ENCODE results near the gene DNMT3L. TPM values are rescaled to one million over a fixed set of nuclear protein-coding genes. Genes with fewer than 3 reads are reported as not detected.
"Not testable (repeated sequence)": the region's sequence is repeated elsewhere in the genome, so short reads cannot be mapped to it uniquely, and the experiment has no call there.

Gene DNMT3L
- total and polyA plus RNA-seq, 7 experiments from 2014 or later: not detected

- no peaks in the 10 kb centered on the region for H3K9me3 ChIP-seq (ENCODE audit: control insufficient read depth in 2 of 3, low read length in 3 of 3)
- CTCF ChIA-PET: interaction anchor here (0.7 to 0.9 kb wide), 3 partner anchors 17 to 433 kb away, joined by 3 to 4 read pairs (median 3); no protein-coding TSS in a partner anchor
- peaks cover 0 to 34% (median 0%) of the 10 kb centered on the region in 3 experiments for H3K36me3 ChIP-seq (ENCODE audit: control insufficient read depth in 2 of 3, insufficient read depth in 3 of 3, low read length in 3 of 3)
- intact Hi-C loops (cut with micrococcal nuclease): loop anchor here in 1 of 2 donors (5.0 kb wide), 1 partner anchor 153 kb away; the partner anchor contains the start of gene LRRC3
- H3K4me3 ChIP-seq (ENCODE audit: low read length): no peak overlapping the region
- H3K4me1 ChIP-seq (ENCODE audit: control insufficient read depth in 2 of 2, insufficient read depth in 2 of 2, low read length in 2 of 2): peaks cover 19 to 40% of the 10 kb centered on the region in 2 donors
- Mint-ChIP-seq H3K36me3 (peaks cover 0 to 11% (median 0%) of the 10 kb centered on the region in 5 donors), H3K27me3 (no peaks in the 10 kb centered on the region), H3K4me3 (peak overlapping the region in 4 of 10 donors; percentile 80 to 88 (median 84)), H3K27ac (peak overlapping the region in 3 of 9 donors; percentile 40 to 86 (median 86)), H3K9me3 (peaks cover 0 to 2% (median 0%) of the 10 kb centered on the region in 11 donors), H3K4me1 (peaks cover 27 to 56% (median 41%) of the 10 kb centered on the region in 7 donors)
- H3K27me3 ChIP-seq (ENCODE audit: control insufficient read depth in 2 of 2, insufficient read depth in 2 of 2, low read length in 2 of 2): no peaks in the 10 kb centered on the region
- no peak for ATAC-seq
- DNase-seq: no peak
- H3K27ac ChIP-seq (ENCODE audit: low read depth, low read length): peak overlapping the region; percentile 39
- POLR2A ChIA-PET: interaction anchor here (0.6 to 3.5 kb wide), 2 partner anchors 35 to 73 kb away, joined by 3 to 14 read pairs; partner anchors contain the start of gene CFAP410
These were observed 42.4 kb upstream of the DNMT3L start for GRCh38 chr21:44304011-44304616.

- ATAC-seq (no peak), DNase-seq (no peak)
- no peaks in the 10 kb centered on the region for H3K27me3 Mint-ChIP-seq
- peaks cover 0 to 11% (median 0%) of the 10 kb centered on the region in 5 donors for H3K36me3 Mint-ChIP-seq
- no peak overlapping the region for H3K4me3 ChIP-seq (ENCODE audit: low read length)
- intact Hi-C loops (cut with micrococcal nuclease): loop anchor here in 1 of 2 donors (5.0 kb wide), 1 partner anchor 154 kb away; the partner anchor contains the start of gene LRRC3
- peak overlapping the region; percentile 69 to 88 (median 80) for H3K4me3 Mint-ChIP-seq
- H3K36me3 ChIP-seq (ENCODE audit: control insufficient read depth in 2 of 3, insufficient read depth in 3 of 3, low read length in 3 of 3): peaks cover 0 to 32% (median 0%) of the 10 kb centered on the region in 3 experiments
- peak overlapping the region; percentile 40 to 91 (median 85) for H3K27ac Mint-ChIP-seq
- H3K4me1 Mint-ChIP-seq: peaks cover 30 to 61% (median 44%) of the 10 kb centered on the region in 7 donors
- H3K27me3 ChIP-seq (ENCODE audit: control insufficient read depth in 2 of 2, insufficient read depth in 2 of 2, low read length in 2 of 2): no peaks in the 10 kb centered on the region
- peaks cover 22 to 42% of the 10 kb centered on the region in 2 donors for H3K4me1 ChIP-seq (ENCODE audit: control insufficient read depth in 2 of 2, insufficient read depth in 2 of 2, low read length in 2 of 2)
- CTCF ChIA-PET: interaction anchor here (0.7 kb wide), 1 partner anchor 432 kb away, joined by 3 read pairs; no protein-coding TSS in a partner anchor
- H3K9me3 Mint-ChIP-seq: peaks cover 0 to 2% (median 0%) of the 10 kb centered on the region in 11 donors
- no peaks in the 10 kb centered on the region for H3K9me3 ChIP-seq (ENCODE audit: control insufficient read depth in 2 of 3, low read length in 3 of 3)
- POLR2A ChIA-PET: interaction anchor here (0.6 to 3.5 kb wide), 3 partner anchors 36 to 73 kb away, joined by 3 to 14 read pairs (median 3); partner anchors contain the start of gene CFAP410
- peak overlapping the region; percentile 39 for H3K27ac ChIP-seq (ENCODE audit: low read depth, low read length)
These were observed 41.8 kb upstream of the DNMT3L start for GRCh38 chr21:44303490-44303981.

- intact Hi-C loops (cut with micrococcal nuclease): loop anchor here in 1 of 2 donors (5.0 kb wide), 1 partner anchor 155 kb away; the partner anchor contains the start of gene LRRC3
- ATAC-seq; DNase-seq; H3K4me3 ChIP-seq (ENCODE audit: low read length); H3K36me3 Mint-ChIP-seq; H3K27me3 ChIP-seq (ENCODE audit: control insufficient read depth in 2 of 2, insufficient read depth in 2 of 2, low read length in 2 of 2); H3K9me3 Mint-ChIP-seq; H3K27me3 Mint-ChIP-seq; H3K9me3 ChIP-seq (ENCODE audit: control insufficient read depth in 2 of 3, low read length in 3 of 3): not testable (repeated sequence)
- Mint-ChIP-seq H3K4me3 (peak overlapping the region; percentile 70 to 88 (median 80)), H3K4me1 (peaks cover 37 to 66% (median 46%) of the 10 kb centered on the region in 7 donors), H3K27ac (peak overlapping the region; percentile 39 to 86 (median 73))
- CTCF ChIA-PET: interaction anchor here (0.6 to 0.7 kb wide), 2 partner anchors 229 to 432 kb away, joined by 3 read pairs; no protein-coding TSS in a partner anchor
- Histone ChIP-seq H3K4me1 (ENCODE audit: control insufficient read depth in 2 of 2, insufficient read depth in 2 of 2, low read length in 2 of 2) (peaks cover 26 to 48% of the 10 kb centered on the region in 2 donors), H3K36me3 (ENCODE audit: control insufficient read depth in 2 of 3, insufficient read depth in 3 of 3, low read length in 3 of 3) (peaks cover 0 to 27% (median 0%) of the 10 kb centered on the region in 3 experiments), H3K27ac (ENCODE audit: low read depth, low read length) (peak overlapping the region; percentile 47)
- POLR2A ChIA-PET: interaction anchor here (0.6 to 3.5 kb wide), 3 partner anchors 37 to 498 kb away, joined by 3 to 14 read pairs (median 3); partner anchors contain the start of gene CFAP410
These were observed 41.1 kb upstream of the DNMT3L start for GRCh38 chr21:44302573-44303401.

- peaks cover 0 to 2% (median 0%) of the 10 kb centered on the region in 11 donors for H3K9me3 Mint-ChIP-seq
- H3K27me3 Mint-ChIP-seq: no peaks in the 10 kb centered on the region
- Histone ChIP-seq H3K9me3 (ENCODE audit: control insufficient read depth in 2 of 3, low read length in 3 of 3) (no peaks in the 10 kb centered on the region), H3K4me1 (ENCODE audit: control insufficient read depth in 2 of 2, insufficient read depth in 2 of 2, low read length in 2 of 2) (peaks cover 30 to 52% of the 10 kb centered on the region in 2 donors), H3K27me3 (ENCODE audit: control insufficient read depth in 2 of 2, insufficient read depth in 2 of 2, low read length in 2 of 2) (no peaks in the 10 kb centered on the region), H3K4me3 (ENCODE audit: low read length) (no peak overlapping the region), H3K36me3 (ENCODE audit: control insufficient read depth in 2 of 3, insufficient read depth in 3 of 3, low read length in 3 of 3) (peaks cover 0 to 19% (median 0%) of the 10 kb centered on the region in 3 experiments), H3K27ac (ENCODE audit: low read depth, low read length) (peak overlapping the region; percentile 47)
- POLR2A ChIA-PET: interaction anchor here (3.5 kb wide), 1 partner anchor 38 kb away, joined by 14 read pairs; the partner anchor contains the start of gene CFAP410
- CTCF ChIA-PET: interaction anchor here (0.9 kb wide), 1 partner anchor 36 kb away, joined by 4 read pairs; no protein-coding TSS in a partner anchor
- peaks cover 0 to 5% (median 0%) of the 10 kb centered on the region in 5 donors for H3K36me3 Mint-ChIP-seq
- no peak for ATAC-seq
- peak overlapping the region; percentile 39 to 86 (median 70) for H3K27ac Mint-ChIP-seq
- intact Hi-C loops (cut with micrococcal nuclease): loop anchor here (2.0 to 5.0 kb wide), 2 partner anchors 37 to 155 kb away; partner anchors contain the start of genes CFAP410 (in 1 of the 2) and LRRC3 (in 1 of the 2)
- peak overlapping the region; percentile 27 to 88 (median 76) for H3K4me3 Mint-ChIP-seq
- no peak for DNase-seq
- H3K4me1 Mint-ChIP-seq: peaks cover 41 to 66% (median 50%) of the 10 kb centered on the region in 7 donors
These were observed 40.3 kb upstream of the DNMT3L start for GRCh38 chr21:44301961-44302406.

- Histone ChIP-seq H3K36me3 (ENCODE audit: control insufficient read depth in 2 of 3, insufficient read depth in 3 of 3, low read length in 3 of 3) (peaks cover 0 to 11% (median 0%) of the 10 kb centered on the region in 3 experiments), H3K4me3 (ENCODE audit: low read length) (peak overlapping the region; percentile 59), H3K27me3 (ENCODE audit: control insufficient read depth in 2 of 2, insufficient read depth in 2 of 2, low read length in 2 of 2) (no peaks in the 10 kb centered on the region), H3K4me1 (ENCODE audit: control insufficient read depth in 2 of 2, insufficient read depth in 2 of 2, low read length in 2 of 2) (peaks cover 30 to 52% of the 10 kb centered on the region in 2 donors), H3K9me3 (ENCODE audit: control insufficient read depth in 2 of 3, low read length in 3 of 3) (no peaks in the 10 kb centered on the region), H3K27ac (ENCODE audit: low read depth, low read length) (peak overlapping the region; percentile 80)
- intact Hi-C loops (cut with micrococcal nuclease): loop anchor here (2.0 to 5.0 kb wide), 2 partner anchors 38 to 156 kb away; partner anchors contain the start of genes CFAP410 (in 1 of the 2) and LRRC3 (in 1 of the 2)
- ChIA-PET CTCF (interaction anchor here (0.9 kb wide), 1 partner anchor 37 kb away, joined by 4 read pairs; no protein-coding TSS in a partner anchor), POLR2A (interaction anchor here (0.6 to 3.5 kb wide), 2 partner anchors 38 to 259 kb away, joined by 4 to 14 read pairs; partner anchors contain the start of gene CFAP410)
- Mint-ChIP-seq H3K36me3 (peaks cover 0 to 5% (median 0%) of the 10 kb centered on the region in 5 donors), H3K27ac (peak overlapping the region; percentile 54 to 86 (median 73)), H3K4me3 (peak overlapping the region; percentile 70 to 88 (median 83)), H3K4me1 (peaks cover 41 to 66% (median 50%) of the 10 kb centered on the region in 7 donors), H3K27me3 (no peaks in the 10 kb centered on the region), H3K9me3 (peaks cover 0 to 2% (median 0%) of the 10 kb centered on the region in 11 donors)
- DNase-seq: no peak
- no peak for ATAC-seq
These were observed 39.4 kb upstream of the DNMT3L start for GRCh38 chr21:44301141-44301540.
